ENCODE measurements around the gene COL20A1.

DNA sequence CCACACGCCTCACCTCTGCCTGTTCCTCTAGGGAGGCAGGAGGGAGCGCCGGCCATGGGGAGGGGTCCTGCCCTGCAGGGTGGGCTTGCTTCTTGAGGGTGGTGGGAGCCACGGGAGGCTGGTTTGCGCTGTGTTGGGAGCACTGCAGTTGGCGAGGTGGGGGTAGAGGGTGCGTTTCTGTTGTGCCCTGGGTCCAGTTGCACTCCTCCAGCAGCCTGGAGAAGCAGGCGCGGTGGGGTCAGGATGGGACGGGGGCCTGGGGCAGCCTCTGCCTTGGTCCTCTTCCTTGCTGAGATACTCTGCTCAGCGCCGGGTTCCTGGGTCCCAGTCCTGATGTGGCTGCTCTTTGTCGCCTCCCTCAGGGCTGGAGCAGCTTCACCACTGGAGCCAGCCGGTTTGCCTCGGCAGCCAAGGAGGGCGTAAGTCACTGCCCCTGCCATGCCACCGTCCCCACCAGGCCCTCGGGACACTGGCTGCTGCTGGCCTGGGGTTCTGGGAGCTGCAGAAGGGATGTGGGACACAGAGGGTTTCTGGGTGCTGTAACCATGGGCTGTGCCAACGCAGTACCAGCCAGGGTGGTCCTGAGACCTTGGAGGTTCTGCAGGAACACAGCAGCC, 11.9 kb upstream of the COL20A1 start:
- TF ChIP-seq POLR2A (IDR thresholded peaks at IDR 0.05) = no peak
- TF ChIP-seq, protein P1, sequence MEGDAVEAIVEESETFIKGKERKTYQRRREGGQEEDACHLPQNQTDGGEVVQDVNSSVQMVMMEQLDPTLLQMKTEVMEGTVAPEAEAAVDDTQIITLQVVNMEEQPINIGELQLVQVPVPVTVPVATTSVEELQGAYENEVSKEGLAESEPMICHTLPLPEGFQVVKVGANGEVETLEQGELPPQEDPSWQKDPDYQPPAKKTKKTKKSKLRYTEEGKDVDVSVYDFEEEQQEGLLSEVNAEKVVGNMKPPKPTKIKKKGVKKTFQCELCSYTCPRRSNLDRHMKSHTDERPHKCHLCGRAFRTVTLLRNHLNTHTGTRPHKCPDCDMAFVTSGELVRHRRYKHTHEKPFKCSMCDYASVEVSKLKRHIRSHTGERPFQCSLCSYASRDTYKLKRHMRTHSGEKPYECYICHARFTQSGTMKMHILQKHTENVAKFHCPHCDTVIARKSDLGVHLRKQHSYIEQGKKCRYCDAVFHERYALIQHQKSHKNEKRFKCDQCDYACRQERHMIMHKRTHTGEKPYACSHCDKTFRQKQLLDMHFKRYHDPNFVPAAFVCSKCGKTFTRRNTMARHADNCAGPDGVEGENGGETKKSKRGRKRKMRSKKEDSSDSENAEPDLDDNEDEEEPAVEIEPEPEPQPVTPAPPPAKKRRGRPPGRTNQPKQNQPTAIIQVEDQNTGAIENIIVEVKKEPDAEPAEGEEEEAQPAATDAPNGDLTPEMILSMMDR (IDR thresholded peaks at IDR 0.05) = no peak
- no peak for TF ChIP-seq EP300 (IDR thresholded peaks at IDR 0.05)
- TF ChIP-seq POLR2AphosphoS5 (IDR thresholded peaks at IDR 0.05) = no peak

Data from sigmoid colon (tissue), 4 donors.